Duodenal mucosa (tissue), 2 donors: ENCODE measurements around the gene MCM5.
"Not testable (repeated sequence)": the region's sequence is repeated elsewhere in the genome, so short reads cannot be mapped to it uniquely, and the experiment has no call there.

Source experiments
- H3K27ac ChIP-seq: one replicate; pipeline ENCODE4 v1.7.0; 2013; ENCODE audit warnings: low read depth, low read length
- H3K27me3 ChIP-seq, 2 donors: one replicate each; pipeline ENCODE4 v1.7.0; 2013; ENCODE audit warnings: low read length in 2 of 2, control low read depth in 1 of 2; ENCODE audit not compliant: insufficient read depth in 2 of 2, control insufficient read depth in 1 of 2
- H3K36me3 ChIP-seq, 2 donors: one replicate each; pipeline ENCODE4 v1.7.0; 2013; ENCODE audit warnings: low read length in 2 of 2, control low read depth in 1 of 2; ENCODE audit not compliant: insufficient read depth in 2 of 2, control insufficient read depth in 1 of 2
- H3K4me1 ChIP-seq, 2 donors: one replicate each; pipeline ENCODE4 v1.7.0; 2013; ENCODE audit warnings: low read length in 2 of 2, control low read depth in 1 of 2; ENCODE audit not compliant: insufficient read depth in 2 of 2, control insufficient read depth in 1 of 2
- H3K4me3 ChIP-seq, 2 donors: one replicate each; pipeline ENCODE4 v1.7.0; 2013; ENCODE audit warnings: low read length in 2 of 2, low read depth in 1 of 2
- H3K9ac ChIP-seq, 2 donors: one replicate each; pipeline ENCODE4 v1.7.0; 2013; ENCODE audit warnings: low read length in 2 of 2, low read depth in 1 of 2
- H3K9me3 ChIP-seq, 2 donors: one replicate each; pipeline ENCODE4 v1.7.0; 2013; ENCODE audit warnings: low read length in 2 of 2, control low read depth in 1 of 2; ENCODE audit not compliant: control insufficient read depth in 1 of 2

The MCM5 gene

GRCh38 chr22:35467681-35468434 is 67.9 kb downstream of the MCM5 start:
- H3K9me3 ChIP-seq: no peaks in the 10 kb centered on the region
- no peaks in the 10 kb centered on the region for H3K27me3 ChIP-seq
- H3K36me3 ChIP-seq: no peaks in the 10 kb centered on the region
- H3K27ac ChIP-seq: peak overlapping the region; percentile 51
- peaks cover 0 to 7% of the 10 kb centered on the region in 2 donors for H3K4me1 ChIP-seq
- peak overlapping the region in 1 of 2 donors; percentile 9 for H3K4me3 ChIP-seq
- peak overlapping the region in 1 of 2 donors; percentile 6 for H3K9ac ChIP-seq

GRCh38 chr22:35470903-35471321 is 71.0 kb downstream of the MCM5 start:
- no peaks in the 10 kb centered on the region for H3K36me3 ChIP-seq

GRCh38 chr22:35471566-35471965 is 71.6 kb downstream of the MCM5 start:
- not testable (repeated sequence) for H3K27ac ChIP-seq, H3K27me3 ChIP-seq, H3K9me3 ChIP-seq, H3K4me1 ChIP-seq, H3K4me3 ChIP-seq, H3K9ac ChIP-seq, H3K36me3 ChIP-seq

More at GRCh38 chr22:35470903-35471321, 71.0 kb downstream of the MCM5 start:
- no peak overlapping the region for H3K27ac ChIP-seq
- no peak overlapping the region for H3K4me3 ChIP-seq
- no peaks in the 10 kb centered on the region for H3K9me3 ChIP-seq
- H3K9ac ChIP-seq: no peak overlapping the region
- peaks cover 0 to 7% of the 10 kb centered on the region in 2 donors for H3K4me1 ChIP-seq
- no peaks in the 10 kb centered on the region for H3K27me3 ChIP-seq

GRCh38 chr22:35472488-35472887 is 72.5 kb downstream of the MCM5 start:
- Histone ChIP-seq H3K9me3 (no peaks in the 10 kb centered on the region), H3K36me3 (no peaks in the 10 kb centered on the region), H3K27me3 (no peaks in the 10 kb centered on the region), H3K4me3 (no peak overlapping the region), H3K4me1 (peaks cover 0 to 13% of the 10 kb centered on the region in 2 donors), H3K27ac (no peak overlapping the region), H3K9ac (no peak overlapping the region)

GRCh38 chr22:35473971-35474370 is 74.0 kb downstream of the MCM5 start:
- Histone ChIP-seq H3K9me3 (no peaks in the 10 kb centered on the region), H3K4me3 (no peak overlapping the region), H3K36me3 (no peaks in the 10 kb centered on the region), H3K27me3 (no peaks in the 10 kb centered on the region), H3K9ac (no peak overlapping the region), H3K27ac (no peak overlapping the region), H3K4me1 (peaks cover 9 to 10% of the 10 kb centered on the region in 2 donors)
